Measurements from ENCODE around the gene UROC1. TPM values are rescaled to one million over a fixed set of nuclear protein-coding genes. Genes with fewer than 3 reads are reported as not detected.

Gene UROC1
- total RNA-seq, 1 experiment from 2014 or later = not detected

- POLR2A ChIA-PET (ENCODE audit: low non-redundant PET) = no interaction called here
- no peak for DNase-seq (ENCODE audit: low spot score)
- H3K4me1 ChIP-seq (ENCODE audit: insufficient read depth, low read length, poor library complexity, severe bottlenecking) = no peaks in the 10 kb centered on the region
- TF ChIP-seq, protein P1, sequence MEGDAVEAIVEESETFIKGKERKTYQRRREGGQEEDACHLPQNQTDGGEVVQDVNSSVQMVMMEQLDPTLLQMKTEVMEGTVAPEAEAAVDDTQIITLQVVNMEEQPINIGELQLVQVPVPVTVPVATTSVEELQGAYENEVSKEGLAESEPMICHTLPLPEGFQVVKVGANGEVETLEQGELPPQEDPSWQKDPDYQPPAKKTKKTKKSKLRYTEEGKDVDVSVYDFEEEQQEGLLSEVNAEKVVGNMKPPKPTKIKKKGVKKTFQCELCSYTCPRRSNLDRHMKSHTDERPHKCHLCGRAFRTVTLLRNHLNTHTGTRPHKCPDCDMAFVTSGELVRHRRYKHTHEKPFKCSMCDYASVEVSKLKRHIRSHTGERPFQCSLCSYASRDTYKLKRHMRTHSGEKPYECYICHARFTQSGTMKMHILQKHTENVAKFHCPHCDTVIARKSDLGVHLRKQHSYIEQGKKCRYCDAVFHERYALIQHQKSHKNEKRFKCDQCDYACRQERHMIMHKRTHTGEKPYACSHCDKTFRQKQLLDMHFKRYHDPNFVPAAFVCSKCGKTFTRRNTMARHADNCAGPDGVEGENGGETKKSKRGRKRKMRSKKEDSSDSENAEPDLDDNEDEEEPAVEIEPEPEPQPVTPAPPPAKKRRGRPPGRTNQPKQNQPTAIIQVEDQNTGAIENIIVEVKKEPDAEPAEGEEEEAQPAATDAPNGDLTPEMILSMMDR (conservative IDR thresholded peaks at IDR 0.05; ENCODE audit: low read depth, low read length) = no peak
- no peak for TF ChIP-seq EZH2 (IDR thresholded peaks at IDR 0.05; ENCODE audit: borderline replicate concordance, low read depth, low read length, poor library complexity, severe bottlenecking)
- H3K4me3 ChIP-seq (ENCODE audit: low read depth, low read length, poor library complexity, severe bottlenecking) = no peak overlapping the region
- no peaks in the 10 kb centered on the region for H3K36me3 ChIP-seq (ENCODE audit: insufficient read depth, low read length, poor library complexity, severe bottlenecking)
- no peak overlapping the region for H3K27ac ChIP-seq (ENCODE audit: low read depth, low read length, poor library complexity, severe bottlenecking)
- CTCF ChIA-PET = no interaction called here
- peaks cover 4% of the 10 kb centered on the region for H3K27me3 ChIP-seq (replicated peaks; ENCODE audit: insufficient read depth, low read depth, low read length, poor library complexity)
- H3K9me3 ChIP-seq (ENCODE audit: low read depth, low read length, poor library complexity, severe bottlenecking) = no peaks in the 10 kb centered on the region
- BruUV-seq (replicated peaks) = no TSS peak
- intact Hi-C loops (cut with micrococcal nuclease; ENCODE audit: unreplicated experiment) = no loop called here
These were observed 16.5 kb downstream of the UROC1 start for GRCh38 chr3:126501054-126501453.

DNA sequence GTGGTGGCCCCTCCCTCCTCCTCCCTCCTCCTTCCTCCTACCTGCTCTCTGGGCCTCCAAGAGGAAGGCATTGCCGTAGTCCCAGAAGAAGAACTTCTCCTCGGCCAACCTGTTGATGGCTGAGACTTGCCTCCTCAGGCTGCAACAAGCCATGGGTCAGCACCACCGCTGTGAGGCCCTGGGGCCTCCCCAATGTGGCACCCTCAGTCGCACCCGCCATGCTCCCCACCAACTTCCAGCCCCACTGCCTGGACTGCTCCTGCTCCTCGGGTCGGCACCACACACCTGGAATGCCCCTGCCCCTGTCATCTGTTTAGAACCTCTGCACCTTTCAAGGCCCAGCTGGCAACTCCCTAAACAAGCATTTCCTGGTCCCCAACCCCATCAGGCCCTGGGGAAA lies 17.6 kb downstream of the UROC1 start:
- no peaks in the 10 kb centered on the region for H3K9me3 ChIP-seq (ENCODE audit: low read depth, low read length, poor library complexity, severe bottlenecking)
- H3K4me3 ChIP-seq (ENCODE audit: low read depth, low read length, poor library complexity, severe bottlenecking) = no peak overlapping the region
- CTCF ChIA-PET = no interaction called here
- H3K27ac ChIP-seq (ENCODE audit: low read depth, low read length, poor library complexity, severe bottlenecking) = no peak overlapping the region
- no peaks in the 10 kb centered on the region for H3K4me1 ChIP-seq (ENCODE audit: insufficient read depth, low read length, poor library complexity, severe bottlenecking)
- intact Hi-C loops (cut with micrococcal nuclease; ENCODE audit: unreplicated experiment) = no loop called here
- POLR2A ChIA-PET (ENCODE audit: low non-redundant PET) = no interaction called here
- peaks cover 2% of the 10 kb centered on the region for H3K27me3 ChIP-seq (replicated peaks; ENCODE audit: insufficient read depth, low read depth, low read length, poor library complexity)
- DNase-seq (ENCODE audit: low spot score) = no peak
- H3K36me3 ChIP-seq (ENCODE audit: insufficient read depth, low read length, poor library complexity, severe bottlenecking) = no peaks in the 10 kb centered on the region
- BruUV-seq (replicated peaks) = no TSS peak
- TF ChIP-seq, protein P1 (conservative IDR thresholded peaks at IDR 0.05; ENCODE audit: low read depth, low read length) = no peak
- no peak for TF ChIP-seq EZH2 (IDR thresholded peaks at IDR 0.05; ENCODE audit: borderline replicate concordance, low read depth, low read length, poor library complexity, severe bottlenecking)

DNA sequence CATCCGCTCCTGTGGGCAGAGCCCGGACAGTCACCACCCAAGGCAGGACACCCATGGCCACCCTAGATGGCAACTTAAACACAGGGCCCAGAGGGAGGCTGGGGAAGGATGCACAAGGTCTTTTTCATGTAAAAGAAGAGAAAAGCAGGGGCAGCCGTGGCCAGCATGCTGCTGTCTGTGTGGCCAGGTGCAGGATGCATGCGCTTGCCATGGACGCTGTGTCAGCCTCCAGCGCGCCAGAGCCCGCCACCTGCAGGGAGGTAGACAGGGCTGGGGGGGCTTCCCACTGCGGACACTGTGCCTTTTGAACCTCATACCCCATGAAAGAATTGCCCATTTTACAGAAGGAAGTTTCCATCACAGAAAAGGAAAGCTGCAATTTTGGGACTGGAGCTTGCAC lies 18.2 kb downstream of the UROC1 start:
- no peaks in the 10 kb centered on the region for H3K27me3 ChIP-seq (replicated peaks; ENCODE audit: insufficient read depth, low read depth, low read length, poor library complexity)

More for the DNA sequence above, 18.2 kb downstream of the UROC1 start:
- no peaks in the 10 kb centered on the region for H3K36me3 ChIP-seq (ENCODE audit: insufficient read depth, low read length, poor library complexity, severe bottlenecking)
- H3K4me3 ChIP-seq (ENCODE audit: low read depth, low read length, poor library complexity, severe bottlenecking) = no peak overlapping the region
- TF ChIP-seq, protein P1 (conservative IDR thresholded peaks at IDR 0.05; ENCODE audit: low read depth, low read length) = no peak
- no peak for TF ChIP-seq EZH2 (IDR thresholded peaks at IDR 0.05; ENCODE audit: borderline replicate concordance, low read depth, low read length, poor library complexity, severe bottlenecking)
- DNase-seq (ENCODE audit: low spot score) = no peak
- no peak overlapping the region for H3K27ac ChIP-seq (ENCODE audit: low read depth, low read length, poor library complexity, severe bottlenecking)
- CTCF ChIA-PET = no interaction called here
- POLR2A ChIA-PET (ENCODE audit: low non-redundant PET) = no interaction called here
- no peaks in the 10 kb centered on the region for H3K4me1 ChIP-seq (ENCODE audit: insufficient read depth, low read length, poor library complexity, severe bottlenecking)
- no peaks in the 10 kb centered on the region for H3K9me3 ChIP-seq (ENCODE audit: low read depth, low read length, poor library complexity, severe bottlenecking)
- intact Hi-C loops (cut with micrococcal nuclease; ENCODE audit: unreplicated experiment) = no loop called here
- BruUV-seq (replicated peaks) = no TSS peak
